Transverse colon (tissue), 4 donors: ENCODE data around the gene YBX1. TPM values are rescaled to one million over a fixed set of nuclear protein-coding genes. Genes with fewer than 3 reads are reported as not detected.
"Not testable (repeated sequence)": the region's sequence is repeated elsewhere in the genome, so short reads cannot be mapped to it uniquely, and the experiment has no call there.

ENCODE experiments used
- DNase-seq: peaks from one replicate; pipeline ENCODE4 v3.0.0-alpha.2; 2019
- H3K27ac ChIP-seq, 4 donors: fragments of 200-600 bp; sonication (generic); 2 replicates each; pipeline ENCODE4 v1.5.1; 2016 to 2018; ENCODE audit warnings: inconsistent platforms in 4 of 4
- H3K27me3 ChIP-seq: fragments of 200-600 bp; sonication (generic); 2 replicates; pipeline ENCODE4 v1.5.1; 2017; ENCODE audit warnings: inconsistent platforms
- H3K36me3 ChIP-seq, 4 donors: fragments of 200-600 bp; sonication (generic); 2 replicates each; pipeline ENCODE4 v1.5.1; 2017 to 2019; ENCODE audit warnings: inconsistent platforms in 4 of 4
- H3K4me1 ChIP-seq, 4 donors: fragments of 200-600 bp; sonication (generic); 2 replicates each; pipeline ENCODE4 v1.5.1; 2017 to 2020; ENCODE audit warnings: inconsistent platforms in 4 of 4
- H3K4me3 ChIP-seq, 4 donors: fragments of 200-600 bp; sonication (generic); 1 replicate in 1 of 4; 2 replicates in 3 of 4; pipeline versions ENCODE4 v1.5.1 to v1.6.1; 2017 to 2019; ENCODE audit warnings: inconsistent platforms in 4 of 4
- H3K9me3 ChIP-seq, 2 donors: fragments of 200-600 bp; sonication (generic); 2 replicates each; pipeline ENCODE4 v1.5.1; 2017 to 2019; ENCODE audit warnings: inconsistent platforms in 2 of 2
- EP300 ChIP-seq: sonication (generic); formaldehyde crosslinking; IDR thresholded peaks from one replicate; pipeline ENCODE4 v1.6.1; 2017; ENCODE audit warnings: antibody characterized with exemption, low read depth
- POLR2A ChIP-seq: fragments of 450-650 bp; IDR thresholded peaks from one replicate; pipeline ENCODE4 v1.6.1; 2016; ENCODE audit warnings: antibody characterized with exemption, mild to moderate bottlenecking, moderate library complexity
- POLR2AphosphoS5 ChIP-seq, 3 donors: sonication (generic); formaldehyde crosslinking; IDR thresholded peaks; one replicate each; pipeline ENCODE4 v1.6.1; 2016; ENCODE audit warnings: antibody characterized with exemption in 3 of 3
- WGBS, 2 donors: methylation state at CpG; one replicate each; pipeline ENCODE4 v1.1.5; 2018; ENCODE audit warnings: low coverage in 1 of 2; 5-methylcytosine and 5-hydroxymethylcytosine counted together
- in situ Hi-C, 4 donors: fragments of 200-750 bp; cut with MboI; loops; one replicate each; pipeline versions ENCODE4 v1.15.0 to v1.15.1; 2017; ENCODE audit warnings: low sequenced_read_pairs in 3 of 4, low pct_ligation_motif_present in 1 of 4, low pct_unique_long_range_greater_than_20kb in 1 of 4
- intact Hi-C: fragments of 100-400 bp; cut with DNase I; formaldehyde crosslinking; loops from one replicate; pipeline ENCODE4 v1.15.1; 2023; ENCODE audit warnings: low total_unique reads
- total RNA-seq, 4 donors: library from RNA; depleted of rRNA; stranded (reverse); fragments of >200 nt; gene quantifications; one replicate each; pipeline ENCODE4 v1.1.0, GENCODE V29; 2016
- TF ChIP-seq, protein P1 (sequence below), 5 experiments: fragments of 200-600 bp in 3 of 5; fragments of 450-650 bp in 2 of 5; sonication (generic) in 3 of 5; IDR thresholded peaks; 1 replicate in 2 of 5; 2 replicates in 3 of 5; pipeline ENCODE4 v1.5.1; 2016 to 2017; ENCODE audit warnings: antibody characterized with exemption in 5 of 5, inconsistent platforms in 3 of 5, mild to moderate bottlenecking in 2 of 5, moderate library complexity in 1 of 5

YBX1 gene
- total RNA-seq, 4 donors from 2014 or later, result 288 to 403 (median 380) TPM

DNA sequence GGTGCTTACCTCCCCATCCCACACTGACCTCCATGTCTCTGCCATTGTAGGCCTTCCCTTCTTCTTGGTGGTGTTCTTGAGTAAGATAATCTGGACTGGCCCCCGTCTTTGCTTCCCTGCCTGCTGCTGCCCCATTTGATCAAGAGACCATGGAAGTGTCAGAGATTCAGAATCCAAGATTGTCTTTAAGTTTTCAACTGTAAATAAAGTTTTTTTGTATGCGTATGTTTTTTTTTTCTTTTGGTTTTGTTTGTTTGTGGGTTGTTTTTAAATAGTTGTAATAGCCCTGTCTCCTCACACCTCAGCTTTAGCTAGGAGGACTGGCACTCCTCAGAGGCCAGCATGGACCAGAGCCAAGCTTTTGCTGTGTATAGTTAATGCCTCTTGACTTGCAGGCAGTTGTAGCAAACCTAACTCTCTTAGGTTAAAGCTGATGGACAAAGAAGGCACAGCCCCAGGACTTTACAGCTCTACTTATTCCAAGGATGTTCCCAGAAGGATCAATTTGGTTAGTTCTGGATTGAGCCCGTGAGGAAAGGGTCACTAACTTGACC, 5.6 kb upstream of the YBX1 start:
- intact Hi-C loops, result no loop called here
- Histone ChIP-seq H3K27ac (no peak overlapping the region), H3K36me3 (peaks cover 0 to 6% (median 0%) of the 10 kb centered on the region in 4 donors), H3K4me3 (no peak overlapping the region), H3K27me3 (no peaks in the 10 kb centered on the region), H3K9me3 (no peaks in the 10 kb centered on the region), H3K4me1 (peaks cover 7 to 12% (median 8%) of the 10 kb centered on the region in 4 donors)
- TF ChIP-seq EP300 (no peak), POLR2AphosphoS5 (IDR thresholded peaks at IDR 0.05) (no peak), POLR2A (no peak)
- TF ChIP-seq, protein P1, sequence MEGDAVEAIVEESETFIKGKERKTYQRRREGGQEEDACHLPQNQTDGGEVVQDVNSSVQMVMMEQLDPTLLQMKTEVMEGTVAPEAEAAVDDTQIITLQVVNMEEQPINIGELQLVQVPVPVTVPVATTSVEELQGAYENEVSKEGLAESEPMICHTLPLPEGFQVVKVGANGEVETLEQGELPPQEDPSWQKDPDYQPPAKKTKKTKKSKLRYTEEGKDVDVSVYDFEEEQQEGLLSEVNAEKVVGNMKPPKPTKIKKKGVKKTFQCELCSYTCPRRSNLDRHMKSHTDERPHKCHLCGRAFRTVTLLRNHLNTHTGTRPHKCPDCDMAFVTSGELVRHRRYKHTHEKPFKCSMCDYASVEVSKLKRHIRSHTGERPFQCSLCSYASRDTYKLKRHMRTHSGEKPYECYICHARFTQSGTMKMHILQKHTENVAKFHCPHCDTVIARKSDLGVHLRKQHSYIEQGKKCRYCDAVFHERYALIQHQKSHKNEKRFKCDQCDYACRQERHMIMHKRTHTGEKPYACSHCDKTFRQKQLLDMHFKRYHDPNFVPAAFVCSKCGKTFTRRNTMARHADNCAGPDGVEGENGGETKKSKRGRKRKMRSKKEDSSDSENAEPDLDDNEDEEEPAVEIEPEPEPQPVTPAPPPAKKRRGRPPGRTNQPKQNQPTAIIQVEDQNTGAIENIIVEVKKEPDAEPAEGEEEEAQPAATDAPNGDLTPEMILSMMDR (IDR thresholded peaks at IDR 0.05), result no peak
- no peak for DNase-seq
- in situ Hi-C loops, result no loop called here
- WGBS, 2 donors, result 89 to 96% methylated on average over 3 of the region's 3 CpGs

DNA sequence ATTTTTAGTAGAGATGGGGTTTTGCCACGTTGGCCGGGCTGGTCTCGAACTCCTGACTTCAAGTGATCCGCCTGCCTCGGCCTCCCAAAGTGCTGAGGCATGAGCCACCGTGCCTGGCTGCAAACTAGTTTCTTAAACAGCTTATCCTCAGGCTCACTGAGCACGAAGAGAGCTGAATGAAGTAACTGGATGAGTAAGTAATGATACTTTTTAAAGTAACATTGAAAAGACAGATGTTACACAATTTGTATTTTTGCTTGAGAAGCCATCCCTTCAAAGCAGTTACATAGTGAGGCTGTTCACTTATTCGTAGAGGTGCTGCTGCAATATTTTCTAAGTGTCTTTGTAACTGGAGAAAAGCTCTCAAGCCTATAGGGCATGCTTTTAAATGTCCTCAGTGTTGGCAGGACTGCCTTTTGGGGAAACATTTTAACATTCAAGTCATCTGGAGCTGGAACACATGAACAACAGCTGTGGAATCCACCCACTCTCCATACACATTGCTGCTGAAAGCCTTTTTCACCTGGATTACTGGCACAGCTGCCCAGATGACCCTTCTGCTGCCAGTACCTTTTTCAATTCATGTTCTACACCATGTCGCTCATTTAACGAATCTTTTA, 2.7 kb upstream of the YBX1 start:
- H3K27me3 ChIP-seq, result no peaks in the 10 kb centered on the region
- 82 to 97% methylated on average over 6 to 10 of the region's 10 CpGs for WGBS, 2 donors
- DNase-seq, result no peak
- TF ChIP-seq POLR2A, result no peak
- TF ChIP-seq POLR2AphosphoS5 (IDR thresholded peaks at IDR 0.05), result no peak
- no peak for TF ChIP-seq EP300
- TF ChIP-seq, protein P1 (IDR thresholded peaks at IDR 0.05), result no peak
- H3K9me3 ChIP-seq, result no peaks in the 10 kb centered on the region
- no peak overlapping the region for H3K27ac ChIP-seq
- in situ Hi-C loops (no loop called here), intact Hi-C loops (no loop called here)
- H3K4me3 ChIP-seq, result no peak overlapping the region
- peaks cover 14 to 24% (median 20%) of the 10 kb centered on the region in 4 donors for H3K4me1 ChIP-seq
- peaks cover 0 to 6% (median 0%) of the 10 kb centered on the region in 4 donors for H3K36me3 ChIP-seq

DNA sequence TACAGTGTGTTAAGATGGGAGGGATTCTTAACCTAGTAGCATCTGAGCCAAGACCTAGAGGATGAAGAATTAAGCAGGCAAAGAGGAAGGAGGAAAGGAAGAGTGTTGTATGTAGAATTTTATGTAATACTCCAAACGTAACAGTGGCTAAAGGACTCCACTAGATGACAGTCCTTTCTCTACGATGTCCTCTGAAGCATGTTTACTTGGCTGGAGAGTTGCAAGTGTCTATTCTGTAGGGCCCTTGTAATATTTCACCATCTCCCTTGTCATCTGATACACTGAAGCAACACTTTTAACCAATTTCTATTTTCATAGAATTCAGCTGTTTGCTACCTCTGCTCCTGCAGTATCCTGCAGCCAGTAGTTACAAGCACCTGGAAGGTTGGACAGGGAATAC, 2.2 kb upstream of the YBX1 start:
- no peak for TF ChIP-seq POLR2AphosphoS5 (IDR thresholded peaks at IDR 0.05)
- TF ChIP-seq, protein P1 (IDR thresholded peaks at IDR 0.05), result no peak
- no peak for TF ChIP-seq EP300
- no peak for TF ChIP-seq POLR2A
- no peak overlapping the region for H3K4me3 ChIP-seq
- no peaks in the 10 kb centered on the region for H3K27me3 ChIP-seq
- peaks cover 0 to 6% (median 0%) of the 10 kb centered on the region in 4 donors for H3K36me3 ChIP-seq
- in situ Hi-C loops, result no loop called here
- peaks cover 20 to 29% (median 26%) of the 10 kb centered on the region in 4 donors for H3K4me1 ChIP-seq
- intact Hi-C loops, result no loop called here
- WGBS, 2 donors, result 80 to 85% methylated on average over 2 of the region's 2 CpGs
- no peak overlapping the region for H3K27ac ChIP-seq
- H3K9me3 ChIP-seq, result no peaks in the 10 kb centered on the region
- no peak for DNase-seq

DNA sequence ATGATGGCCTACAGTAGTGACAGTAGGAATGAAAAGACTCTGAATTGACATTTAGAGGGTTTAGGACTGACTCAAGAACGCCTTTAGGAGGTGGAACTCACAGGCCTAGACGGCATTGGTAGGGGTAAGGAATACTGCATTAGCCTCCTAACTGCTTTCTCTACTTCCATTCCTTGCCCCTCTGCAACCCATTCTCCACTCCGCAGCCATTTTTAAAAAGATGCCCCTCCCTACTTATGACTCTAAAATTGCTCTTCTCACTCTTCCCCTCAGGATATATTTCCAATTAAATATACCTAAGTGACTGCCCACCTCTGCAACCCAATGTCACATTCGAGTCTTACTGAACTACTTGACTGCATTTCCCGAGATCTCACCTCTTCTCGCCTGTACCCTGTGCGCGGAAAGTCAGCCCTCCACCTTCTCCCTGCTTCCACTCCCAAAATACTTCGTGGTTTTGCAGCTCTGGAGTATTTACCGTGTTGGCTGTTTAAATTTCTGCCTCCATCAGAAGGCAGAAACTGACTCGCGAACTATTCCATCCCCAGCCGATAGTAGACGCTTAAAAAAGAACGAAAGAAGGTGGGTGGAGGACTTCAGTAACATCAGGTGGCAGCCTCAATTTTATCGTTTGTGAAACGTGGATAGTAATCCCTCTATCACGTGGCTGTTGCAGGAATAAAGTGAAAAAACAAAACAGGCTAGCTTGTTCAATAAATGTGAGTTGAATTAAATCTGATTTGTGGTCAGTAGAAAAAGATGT, 1.1 kb upstream of the YBX1 start:
- DNase-seq, result no peak

DNA sequence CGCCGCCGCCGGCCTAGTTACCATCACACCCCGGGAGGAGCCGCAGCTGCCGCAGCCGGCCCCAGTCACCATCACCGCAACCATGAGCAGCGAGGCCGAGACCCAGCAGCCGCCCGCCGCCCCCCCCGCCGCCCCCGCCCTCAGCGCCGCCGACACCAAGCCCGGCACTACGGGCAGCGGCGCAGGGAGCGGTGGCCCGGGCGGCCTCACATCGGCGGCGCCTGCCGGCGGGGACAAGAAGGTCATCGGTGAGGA, 193 bp downstream of the YBX1 start:
- in situ Hi-C loops, intact Hi-C loops: not testable (repeated sequence)

More for the DNA sequence above, 1.1 kb upstream of the YBX1 start:
- no peaks in the 10 kb centered on the region for H3K9me3 ChIP-seq
- TF ChIP-seq POLR2A, result no peak
- TF ChIP-seq, protein P1 (IDR thresholded peaks at IDR 0.05), result peak in 1 of 5 experiments; percentile 7
- peak overlapping the region; percentile 96 to 98 (median 98) for H3K27ac ChIP-seq
- 7 to 9% methylated on average over 13 to 18 of the region's 18 CpGs for WGBS, 2 donors
- peak overlapping the region; percentile 53 to 96 (median 89) for H3K4me3 ChIP-seq
- no peaks in the 10 kb centered on the region for H3K36me3 ChIP-seq
- intact Hi-C loops, result no loop called here
- in situ Hi-C loops, result no loop called here
- H3K27me3 ChIP-seq, result no peaks in the 10 kb centered on the region
- peaks cover 30 to 40% (median 36%) of the 10 kb centered on the region in 4 donors for H3K4me1 ChIP-seq

More for the DNA sequence above, 193 bp downstream of the YBX1 start:
- H3K27ac ChIP-seq, result peak overlapping the region; percentile 96 to 98 (median 98)
- not testable (repeated sequence) for H3K36me3 ChIP-seq, DNase-seq, H3K9me3 ChIP-seq, H3K27me3 ChIP-seq
- WGBS, 2 donors, result 0% methylated on average over 3 of the region's 33 CpGs; no CpG with 5 or more reads in 1 of the 2 donors
- H3K4me3 ChIP-seq, result peak overlapping the region; percentile 82 to 96 (median 89)
- H3K4me1 ChIP-seq, result peaks cover 38 to 53% (median 49%) of the 10 kb centered on the region in 4 donors
